ENCODE measurements around the gene ATP8B2.

The ATP8B2 gene

GRCh38 chr1:154400381-154400801 lies 75.1 kb downstream of the ATP8B2 start:
- no peak for DNase-seq

All from NCI-H146 (cell line).